Epithelial cell of esophagus (primary cell): ENCODE measurements around the gene PSTPIP1.

Experiments
- DNase-seq: peaks from one replicate; pipeline ENCODE4 v3.0.0; 2010; ENCODE audit warnings: low read depth
- H3K4me3 ChIP-seq: 2 replicates; pipeline ENCODE4 v1.5.1; 2011; ENCODE audit warnings: mild to moderate bottlenecking, low read length, control low read depth
- CTCF ChIP-seq: IDR thresholded peaks from 2 replicates; pipeline ENCODE4 v1.5.1; 2011; ENCODE audit warnings: low read depth, mild to moderate bottlenecking, low read length, control low read depth, inconsistent platforms; ENCODE audit not compliant: insufficient read depth; ENCODE audit errors: missing control alignments

The PSTPIP1 gene

GRCh38 chr15:77024273-77025082 is 29.6 kb downstream of the PSTPIP1 start:
- peak; percentile 90 for TF ChIP-seq CTCF
- peak; percentile 43 for DNase-seq
- no peak overlapping the region for H3K4me3 ChIP-seq

DNA sequence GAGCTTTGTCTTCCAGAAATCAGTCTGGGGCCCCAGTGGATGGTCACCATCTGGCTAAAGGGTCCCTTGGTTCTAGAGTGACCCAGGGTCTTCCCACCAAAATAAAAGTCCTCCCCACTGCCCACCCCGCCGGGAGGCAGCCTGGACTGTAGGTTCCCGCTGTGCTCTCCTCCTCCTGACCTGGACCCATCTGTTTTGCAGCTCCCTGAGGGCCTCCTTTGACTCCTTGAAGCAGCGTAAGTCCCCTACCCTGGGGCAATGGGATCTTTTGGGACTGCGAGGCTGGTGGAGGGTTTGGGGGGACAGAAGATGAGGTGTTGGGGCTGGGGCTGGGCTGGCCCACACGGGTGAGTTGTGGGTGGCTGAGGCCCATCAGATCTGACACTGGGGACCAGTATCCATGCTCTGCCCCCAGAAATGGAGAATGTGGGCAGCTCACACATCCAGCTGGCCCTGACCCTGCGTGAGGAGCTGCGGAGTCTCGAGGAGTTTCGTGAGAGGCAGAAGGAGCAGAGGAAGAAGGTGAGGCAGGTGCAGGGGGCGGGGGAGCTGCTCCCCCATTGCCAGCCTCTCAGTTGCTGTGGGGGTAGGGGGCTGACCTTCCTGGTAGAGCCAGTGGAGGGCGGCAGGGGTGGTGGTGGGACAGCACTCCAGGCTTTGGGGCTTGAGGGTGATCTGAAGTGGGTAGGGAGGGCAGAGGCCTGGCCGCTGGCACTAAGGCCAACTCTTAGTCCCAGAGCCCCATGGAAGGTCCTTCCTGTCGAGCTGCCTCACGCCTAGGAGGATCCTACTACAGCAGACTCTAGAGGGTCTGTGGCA is 30.4 kb downstream of the PSTPIP1 start:
- no peak for DNase-seq
- TF ChIP-seq CTCF = no peak
- no peak overlapping the region for H3K4me3 ChIP-seq

- no peak for TF ChIP-seq CTCF
- no peak overlapping the region for H3K4me3 ChIP-seq
- no peak for DNase-seq
Observed at GRCh38 chr15:77025941-77026411, 31.1 kb downstream of the PSTPIP1 start.

- TF ChIP-seq CTCF = no peak
- no peak for DNase-seq
- no peak overlapping the region for H3K4me3 ChIP-seq
Observed at GRCh38 chr15:77026501-77027110, 31.7 kb downstream of the PSTPIP1 start.

DNA sequence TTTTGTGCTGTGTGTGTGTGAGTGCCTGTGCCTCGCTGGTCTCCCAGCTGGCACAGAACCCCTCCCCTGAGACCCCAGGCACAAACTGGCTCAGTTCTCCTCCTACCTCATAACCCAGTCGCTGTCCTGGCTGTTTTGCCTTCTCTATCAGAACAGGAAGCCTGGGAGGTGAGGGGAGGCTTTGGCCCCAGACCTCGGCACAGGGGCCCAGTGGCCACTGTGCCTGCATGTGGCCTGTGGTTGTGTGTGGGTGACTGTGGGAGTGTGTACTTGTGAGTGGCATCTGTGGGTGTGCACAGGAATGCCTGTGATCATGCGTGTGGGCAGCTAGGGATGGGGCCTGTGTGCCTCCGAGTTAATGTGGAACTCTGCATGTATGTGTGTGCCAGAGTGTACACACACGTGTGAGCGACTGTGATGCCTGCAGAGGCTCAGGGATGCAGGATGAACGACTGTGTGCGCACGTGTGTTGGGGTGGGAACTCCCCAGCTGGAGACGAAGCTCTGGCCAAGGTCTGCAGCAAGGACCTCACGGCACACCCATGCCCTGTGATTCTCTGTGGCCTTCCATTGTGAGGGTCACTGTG is 32.3 kb downstream of the PSTPIP1 start:
- no peak for TF ChIP-seq CTCF
- no peak overlapping the region for H3K4me3 ChIP-seq
- no peak for DNase-seq

DNA sequence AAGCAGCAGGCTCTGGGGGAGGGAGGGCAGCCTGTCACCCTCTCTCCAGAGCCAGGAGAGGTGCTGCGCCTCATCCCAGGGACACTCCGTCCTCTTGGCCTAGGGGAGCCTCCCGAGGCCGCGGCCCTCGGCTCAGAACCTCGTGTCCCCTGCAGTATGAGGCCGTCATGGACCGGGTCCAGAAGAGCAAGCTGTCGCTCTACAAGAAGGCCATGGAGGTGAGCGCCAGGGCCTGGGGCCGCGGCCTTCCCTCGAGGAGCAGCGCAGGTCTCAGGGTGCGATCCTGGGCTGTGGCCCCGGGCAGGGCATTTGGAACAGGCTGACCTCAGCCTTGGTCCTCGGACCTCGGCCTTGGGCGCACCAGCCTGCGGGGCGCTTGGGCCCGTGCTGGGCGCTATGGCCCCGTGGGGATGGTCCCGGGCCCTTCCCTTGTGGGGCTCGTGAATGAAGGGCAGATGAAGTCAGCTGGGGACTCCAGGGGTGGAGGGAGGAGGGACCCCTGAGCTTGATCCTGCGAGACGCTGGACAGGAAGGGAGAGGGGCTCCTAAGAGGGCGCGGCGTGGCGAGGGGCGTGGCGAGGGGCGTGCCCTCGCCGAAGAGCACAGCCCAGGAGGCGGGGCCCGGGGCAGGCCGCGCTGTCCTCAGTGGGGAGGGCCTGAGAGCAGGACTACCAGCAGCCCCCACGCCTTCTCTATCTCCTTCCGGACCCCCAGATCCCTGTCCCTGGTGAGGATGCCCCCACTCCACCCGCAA is 32.9 kb downstream of the PSTPIP1 start:
- DNase-seq = no peak
- peak overlapping the region; percentile 18 for H3K4me3 ChIP-seq
- no peak for TF ChIP-seq CTCF
